Liver (tissue), 3 donors: ENCODE data around the gene ALDH1L1.

Experiments used
- CTCF ChIP-seq: fragments of 150-350 bp; IDR thresholded peaks from 2 replicates; pipeline ENCODE4 v1.5.1; 2017; ENCODE audit warnings: improper control_type of control experiment, low read depth, low read length; ENCODE audit not compliant: missing input control
- GABPA ChIP-seq, 2 donors: IDR thresholded peaks in 1 of 2; conservative IDR thresholded peaks in 1 of 2; 2 replicates each; pipeline ENCODE4 v1.6.1; 2016; ENCODE audit warnings: antibody characterized with exemption in 2 of 2, mild to moderate bottlenecking in 1 of 2, moderate library complexity in 1 of 2
- HNF4A ChIP-seq, 2 donors: conservative IDR thresholded peaks; 2 replicates each; pipeline ENCODE4 v1.6.1; 2016; ENCODE audit warnings: antibody characterized with exemption in 2 of 2, mild to moderate bottlenecking in 2 of 2
- JUND ChIP-seq, 2 donors: IDR thresholded peaks; 2 replicates each; pipeline ENCODE4 v1.6.1; 2016; ENCODE audit warnings: antibody characterized with exemption in 2 of 2
- MAX ChIP-seq: IDR thresholded peaks from 2 replicates; pipeline ENCODE4 v1.6.1; 2016; ENCODE audit warnings: antibody characterized with exemption
- REST ChIP-seq: IDR thresholded peaks from 2 replicates; pipeline ENCODE4 v1.6.1; 2016; ENCODE audit warnings: antibody characterized with exemption, mild to moderate bottlenecking
- RXRA ChIP-seq, 2 donors: IDR thresholded peaks; 2 replicates each; pipeline ENCODE4 v1.6.1; 2017 to 2018; ENCODE audit warnings: antibody characterized with exemption in 2 of 2, mild to moderate bottlenecking in 1 of 2
- TAF1 ChIP-seq: conservative IDR thresholded peaks from 2 replicates; pipeline ENCODE4 v1.6.1; 2016; ENCODE audit warnings: antibody characterized with exemption, mild to moderate bottlenecking
- YY1 ChIP-seq: IDR thresholded peaks from 2 replicates; pipeline ENCODE4 v1.6.1; 2016; ENCODE audit warnings: antibody characterized with exemption, mild to moderate bottlenecking
- ZBTB33 ChIP-seq: IDR thresholded peaks from 2 replicates; pipeline ENCODE4 v1.6.1; 2016; ENCODE audit warnings: antibody characterized with exemption
- donor health status: healthy.
- donor health status: healthy.

- TF ChIP-seq MAX (no peak), CTCF (no peak), YY1 (no peak), JUND (IDR thresholded peaks at IDR 0.05) (no peak), GABPA (IDR thresholded peaks at IDR 0.05 in 1 of 2, conservative IDR thresholded peaks at IDR 0.05 in 1 of 2) (no peak), RXRA (IDR thresholded peaks at IDR 0.05) (no peak), REST (no peak), ZBTB33 (no peak), TAF1 (no peak), HNF4A (conservative IDR thresholded peaks at IDR 0.05) (no peak)
These were observed 24.6 kb downstream of the ALDH1L1 start for GRCh38 chr3:126155819-126156218.
